SW 1271 (cell line): ENCODE results near the gene SLC25A5.
"Not testable (repeated sequence)": the region's sequence is repeated elsewhere in the genome, so short reads cannot be mapped to it uniquely, and the experiment has no call there.

Source experiments
- DNase-seq, 2 experiments: peaks; one replicate each; lab custom pipeline; 2025; lab: John Stamatoyannopoulos, UW

The SLC25A5 gene

GRCh38 chrX:119477812-119478232 is 9.6 kb downstream of the SLC25A5 start:
- DNase-seq = no peak

DNA sequence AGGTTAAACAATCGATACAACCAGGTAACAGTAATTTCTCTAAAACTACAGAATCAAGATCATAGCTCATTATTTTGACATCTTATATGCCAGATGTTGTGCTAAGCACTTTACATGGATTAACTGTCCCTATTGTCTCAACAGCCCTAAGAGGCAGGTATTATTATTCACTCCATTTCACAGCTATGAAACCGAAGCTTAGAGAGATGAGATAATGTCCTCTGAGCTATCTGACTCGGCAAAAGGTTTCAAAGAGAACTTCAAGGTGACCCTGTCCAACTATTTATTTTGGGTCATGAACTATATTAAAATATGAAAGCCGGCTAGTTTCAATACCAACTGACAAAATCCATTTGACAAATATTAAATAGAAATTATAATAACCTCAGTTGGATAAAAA is 10.3 kb downstream of the SLC25A5 start:
- DNase-seq = no peak

DNA sequence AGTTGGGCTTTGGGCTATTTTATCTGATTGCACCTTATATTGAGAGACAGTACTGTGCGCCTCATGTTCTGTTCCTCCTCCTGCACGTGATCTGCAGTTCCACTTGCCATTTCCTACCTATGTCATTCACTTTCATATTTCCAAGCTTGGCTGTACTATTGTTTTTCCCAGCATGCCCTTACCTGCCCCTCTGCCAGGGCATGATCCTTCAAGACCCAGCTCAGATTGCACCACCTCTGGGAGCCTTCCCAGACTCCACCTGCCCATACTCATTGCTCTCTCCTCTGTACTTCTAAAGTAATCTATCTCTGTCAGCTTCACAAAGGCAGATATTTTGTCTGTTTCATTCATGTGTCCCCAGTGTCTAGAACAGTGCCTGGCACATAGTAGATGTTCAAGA is 11.6 kb downstream of the SLC25A5 start:
- no peak for DNase-seq

DNA sequence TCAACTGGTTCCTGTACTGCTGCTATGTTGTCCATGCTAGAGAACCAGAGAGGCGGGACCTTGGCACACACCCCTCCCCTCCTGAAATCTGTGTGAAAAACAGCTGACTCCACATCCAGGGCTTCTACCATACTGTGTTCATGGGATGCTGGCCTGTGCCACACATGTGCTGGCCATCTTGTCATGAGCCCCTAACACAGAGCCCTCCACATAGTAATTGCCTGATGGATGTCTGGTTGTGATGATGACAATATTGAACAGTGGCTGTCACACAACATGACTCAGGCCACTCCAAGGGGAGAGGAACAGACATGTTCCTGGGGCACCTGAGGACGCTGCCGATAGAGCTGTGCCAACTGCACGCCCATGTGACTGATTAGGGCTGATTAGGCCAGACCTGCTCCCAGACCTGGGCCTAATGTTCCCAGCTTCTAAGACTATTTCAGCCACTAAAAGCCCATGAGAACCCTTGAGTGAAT is 13.1 kb downstream of the SLC25A5 start:
- DNase-seq = no peak

DNA sequence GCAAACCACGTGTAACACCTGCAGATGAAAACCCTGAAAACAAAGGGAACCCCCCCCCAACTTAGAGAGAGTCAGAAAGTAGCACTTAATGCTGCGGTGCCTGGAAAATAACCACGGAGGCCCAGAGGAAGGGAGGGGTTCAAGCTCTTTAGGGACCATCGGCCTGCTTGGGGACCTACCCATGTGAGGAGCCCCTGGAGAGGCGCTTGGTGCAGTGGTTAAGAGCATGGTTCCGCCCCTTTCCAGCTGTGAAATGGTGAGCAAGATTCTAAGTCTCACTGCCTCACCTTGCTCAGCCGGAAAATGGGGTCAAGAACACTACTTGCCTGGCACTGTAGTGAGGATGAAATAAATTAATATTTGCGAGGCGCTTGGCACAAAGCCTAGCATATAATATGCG is 13.8 kb downstream of the SLC25A5 start:
- no peak for DNase-seq

GRCh38 chrX:119482481-119483480 is 14.5 kb downstream of the SLC25A5 start:
- DNase-seq = peak in 1 of 2 experiments; percentile 21

- DNase-seq = no peak
Measured at GRCh38 chrX:119486745-119487144, 18.5 kb downstream of the SLC25A5 start.

GRCh38 chrX:119487766-119488165 is 19.5 kb downstream of the SLC25A5 start:
- DNase-seq = not testable (repeated sequence)

GRCh38 chrX:119488749-119489148 is 20.5 kb downstream of the SLC25A5 start:
- no peak for DNase-seq

GRCh38 chrX:119489212-119490074 is 21.2 kb downstream of the SLC25A5 start:
- DNase-seq = no peak

DNA sequence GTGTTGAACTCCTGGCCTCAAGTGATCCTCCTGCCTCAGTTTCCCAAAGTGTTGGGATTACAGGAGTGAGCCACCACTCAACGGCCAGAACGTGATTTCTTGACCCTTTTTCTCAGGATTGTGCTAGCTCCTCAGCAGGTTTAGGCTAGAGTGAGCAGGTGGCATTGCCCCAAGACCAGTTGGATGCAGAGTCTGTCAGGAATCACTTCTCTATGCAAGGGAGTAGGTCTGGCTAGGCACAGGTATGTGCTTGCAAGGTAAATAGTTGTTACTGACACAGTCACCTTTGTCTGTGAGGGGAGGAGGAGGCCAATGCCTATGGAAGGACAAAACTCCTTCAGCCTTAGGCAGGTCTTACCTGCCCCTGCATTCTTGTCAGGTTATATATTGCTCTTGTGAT is 24.2 kb downstream of the SLC25A5 start:
- DNase-seq = no peak

DNA sequence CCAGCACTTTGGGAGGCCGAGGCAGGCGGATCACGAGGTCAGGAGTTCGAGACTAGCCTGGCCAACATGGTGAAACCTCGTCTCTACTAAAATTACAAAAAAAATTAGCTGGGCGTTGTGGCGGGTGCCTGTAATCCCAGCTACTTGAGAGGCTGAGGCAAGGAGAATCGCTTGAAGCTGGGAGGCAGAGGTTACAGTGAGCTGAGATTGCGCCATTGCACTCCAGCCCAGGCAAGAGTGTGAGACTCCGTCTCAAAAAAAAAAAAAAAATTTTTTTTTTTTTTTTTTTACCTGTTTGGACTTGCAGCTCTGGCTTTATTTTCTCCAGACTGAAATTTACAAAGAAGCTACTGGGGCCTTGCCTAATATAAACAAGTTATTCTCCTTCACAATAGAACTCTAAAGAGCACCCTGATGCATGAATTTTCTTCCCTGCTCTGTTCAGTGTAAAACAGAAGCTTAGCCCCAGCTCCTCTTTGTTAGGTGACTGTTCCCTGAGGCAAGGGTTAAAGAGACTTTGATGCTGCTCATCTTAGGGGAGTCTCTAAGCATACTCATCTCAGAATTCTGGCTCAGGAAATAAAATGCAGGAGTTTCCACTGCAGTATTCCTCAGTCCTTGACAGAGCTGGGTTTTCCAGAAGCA is 25.7 kb downstream of the SLC25A5 start:
- not testable (repeated sequence) for DNase-seq

DNA sequence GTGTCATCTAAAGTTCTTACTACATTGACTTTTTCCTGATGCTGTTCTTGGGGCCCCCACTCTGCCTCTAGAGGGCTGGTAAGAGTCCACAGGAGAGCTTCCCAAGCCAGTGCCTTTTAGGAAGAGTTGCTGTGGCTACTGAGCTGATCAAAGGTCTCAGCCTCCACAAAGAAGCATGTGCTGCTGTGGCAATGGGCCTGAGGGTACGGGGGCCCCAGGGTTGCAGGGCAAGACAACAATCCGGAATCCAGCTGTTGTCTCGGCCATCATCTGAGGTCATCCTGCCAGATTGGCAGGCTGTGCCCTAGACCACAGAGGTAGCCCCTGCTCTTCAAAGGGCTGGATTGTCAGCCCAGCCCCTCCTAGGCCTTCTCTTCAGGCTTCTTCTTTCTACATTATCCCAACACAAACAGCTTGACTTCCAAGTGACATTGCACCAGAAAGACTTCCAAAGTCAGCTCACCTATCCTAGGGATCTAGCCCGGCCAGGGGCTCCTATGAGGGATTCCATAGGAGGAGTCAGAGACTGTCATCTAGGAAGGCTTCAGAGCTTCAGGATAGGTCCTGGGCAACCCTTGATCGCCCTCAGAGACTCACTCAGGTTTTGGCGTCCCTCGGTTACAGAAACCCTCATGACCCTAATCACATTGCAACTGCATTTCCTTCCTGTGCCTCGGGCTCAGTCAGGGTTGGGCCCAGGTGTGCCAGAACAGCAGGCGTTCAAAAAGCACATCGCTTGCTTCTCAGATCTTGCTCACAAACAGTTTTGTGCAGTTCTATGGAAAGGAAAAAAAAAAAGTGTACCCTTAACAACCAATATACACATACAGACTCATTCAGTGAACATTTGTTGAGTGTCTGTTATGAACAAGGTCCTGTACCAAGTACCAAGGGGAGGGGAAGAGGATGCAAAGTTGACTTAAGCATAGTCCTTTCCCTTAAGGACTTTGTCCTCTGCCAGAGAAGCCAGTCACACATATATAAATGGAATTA is 27.8 kb downstream of the SLC25A5 start:
- no peak for DNase-seq

GRCh38 chrX:119497185-119497584 is 28.9 kb downstream of the SLC25A5 start:
- no peak for DNase-seq

- no peak for DNase-seq
Measured at GRCh38 chrX:119500061-119500800, 32.0 kb downstream of the SLC25A5 start.

GRCh38 chrX:119501511-119502148 is 33.4 kb downstream of the SLC25A5 start:
- no peak for DNase-seq

DNA sequence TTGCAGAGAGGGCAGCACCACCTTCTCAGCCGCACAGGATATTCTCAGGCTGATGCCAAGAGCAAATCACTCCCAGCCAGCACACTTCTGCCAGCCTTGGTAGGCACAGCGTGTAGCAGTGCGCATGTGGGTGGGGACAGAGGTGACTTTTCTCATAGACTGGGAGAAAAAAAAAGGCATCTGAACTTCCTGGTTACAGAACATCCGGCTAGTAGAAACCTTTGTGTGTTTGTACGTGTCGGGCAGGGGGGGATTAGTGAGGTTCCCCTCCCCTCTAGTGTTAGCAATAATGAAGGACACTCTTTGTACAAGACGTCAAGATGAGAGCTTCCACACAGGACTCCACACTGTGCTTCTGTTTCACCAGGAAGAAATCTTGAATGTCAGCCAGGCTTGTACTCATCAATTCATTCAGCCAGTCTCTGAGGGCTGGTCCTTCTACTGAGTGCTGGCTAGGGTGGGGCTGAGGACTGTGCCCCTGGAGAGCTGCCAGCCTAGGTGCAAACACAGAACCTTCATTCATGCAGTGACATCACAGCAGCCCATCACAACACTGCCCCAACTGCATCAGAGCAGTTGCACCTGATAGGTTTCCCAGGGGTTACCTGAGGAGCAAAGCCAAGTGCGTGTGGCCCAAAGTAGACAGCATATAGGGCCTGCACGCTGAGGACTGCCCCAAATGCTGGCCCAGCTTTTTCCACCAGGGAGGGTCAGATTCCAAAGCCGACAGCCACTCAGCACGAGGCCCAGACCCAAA is 34.7 kb downstream of the SLC25A5 start:
- DNase-seq = no peak

DNA sequence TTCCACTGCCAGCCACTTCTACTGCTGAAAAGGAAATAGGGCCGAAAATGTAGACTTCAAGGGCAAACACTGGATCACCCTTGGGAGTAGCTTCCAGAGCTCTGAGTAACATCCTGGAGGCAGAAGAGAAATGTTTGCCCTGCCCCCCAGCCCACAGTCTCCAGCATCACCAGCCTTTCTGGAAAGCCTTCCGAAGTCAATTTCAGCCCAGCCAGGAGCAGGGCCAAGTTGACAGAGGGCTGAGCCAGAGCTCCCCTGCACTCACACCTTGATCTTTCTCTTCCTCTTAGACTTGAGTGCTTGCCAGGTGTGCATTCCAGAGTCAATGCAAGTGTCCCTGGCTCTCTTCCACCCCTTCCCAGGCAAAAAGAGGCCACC is 35.2 kb downstream of the SLC25A5 start:
- peak in 1 of 2 experiments; percentile 52 for DNase-seq

DNA sequence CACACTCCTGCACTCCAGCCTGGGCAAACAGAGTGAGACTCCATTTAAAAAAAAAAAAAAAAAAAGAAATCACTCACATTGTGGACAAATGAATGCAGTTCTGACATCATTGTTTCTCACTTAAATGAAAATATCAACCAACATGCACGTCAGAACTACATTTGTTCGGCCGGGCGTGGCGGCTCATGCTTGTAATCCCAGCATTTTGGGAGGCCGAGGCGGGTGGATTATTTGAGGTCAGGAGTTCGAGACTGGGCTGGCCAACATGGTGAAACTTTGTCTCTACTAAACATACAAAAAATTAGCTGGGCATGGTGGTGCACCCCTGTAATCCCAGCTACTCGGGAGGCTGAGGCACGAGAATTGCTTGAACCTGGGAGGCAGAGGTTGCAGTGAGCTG is 36.9 kb downstream of the SLC25A5 start:
- DNase-seq = not testable (repeated sequence)
